ENCODE measurements around the gene GCN1. TPM values are rescaled to one million over a fixed set of nuclear protein-coding genes. Genes with fewer than 3 reads are reported as not detected.
"Not testable (repeated sequence)": the region's sequence is repeated elsewhere in the genome, so short reads cannot be mapped to it uniquely, and the experiment has no call there.

The GCN1 gene
- total RNA-seq, 2 donors from 2014 or later: 39.3 to 120 TPM

- H3K27me3 ChIP-seq (replicated peaks; ENCODE audit: insufficient read depth): no peaks in the 10 kb centered on the region
- 95% methylated on average over 20 of the region's 20 CpGs for whole genome bisulfite sequencing
- no peak overlapping the region for H3K4me3 ChIP-seq
- H3K9me3 ChIP-seq: no peaks in the 10 kb centered on the region
- peaks cover 20 to 29% of the 10 kb centered on the region in 2 donors for H3K36me3 ChIP-seq
- no peak for TF ChIP-seq POLR2AphosphoS5 (IDR thresholded peaks at IDR 0.05)
- TF ChIP-seq CTCF (IDR thresholded peaks at IDR 0.05): no peak
- no peak for TF ChIP-seq POLR2A (IDR thresholded peaks at IDR 0.05)
- DNase-seq (ENCODE audit: low spot score): no peak
- no peaks in the 10 kb centered on the region for H3K4me1 ChIP-seq (replicated peaks)
- no peak overlapping the region for H3K27ac ChIP-seq
- intact Hi-C loops (cut with DNase I): no loop called here
These were observed 19.2 kb upstream of the GCN1 start for GRCh38 chr12:120213758-120214157.

GRCh38 chr12:120213182-120213581, 18.7 kb upstream of the GCN1 start:
- H3K4me1 ChIP-seq (replicated peaks); H3K9me3 ChIP-seq; H3K27me3 ChIP-seq (replicated peaks; ENCODE audit: insufficient read depth); H3K4me3 ChIP-seq; intact Hi-C loops (cut with DNase I); DNase-seq (ENCODE audit: low spot score); H3K27ac ChIP-seq: not testable (repeated sequence)
- 86% methylated on average over 5 of the region's 5 CpGs for WGBS
- H3K36me3 ChIP-seq: peaks cover 19 to 25% of the 10 kb centered on the region in 2 donors

- H3K27me3 ChIP-seq (replicated peaks; ENCODE audit: insufficient read depth): no peaks in the 10 kb centered on the region
- no peaks in the 10 kb centered on the region for H3K4me1 ChIP-seq (replicated peaks)
- WGBS: 92% methylated on average over 24 of the region's 24 CpGs
- no peak overlapping the region for H3K4me3 ChIP-seq
- no peaks in the 10 kb centered on the region for H3K9me3 ChIP-seq
- H3K36me3 ChIP-seq: peaks cover 19 to 25% of the 10 kb centered on the region in 2 donors
- TF ChIP-seq POLR2AphosphoS5 (IDR thresholded peaks at IDR 0.05) (no peak), CTCF (IDR thresholded peaks at IDR 0.05) (no peak), POLR2A (IDR thresholded peaks at IDR 0.05) (no peak)
- no peak for DNase-seq (ENCODE audit: low spot score)
- intact Hi-C loops (cut with DNase I): no loop called here
- no peak overlapping the region for H3K27ac ChIP-seq
These were observed 17.8 kb upstream of the GCN1 start for GRCh38 chr12:120212301-120212700.

GRCh38 chr12:120211904-120212283, 17.4 kb upstream of the GCN1 start:
- Histone ChIP-seq H3K27ac (no peak overlapping the region), H3K9me3 (no peaks in the 10 kb centered on the region), H3K4me1 (replicated peaks) (no peaks in the 10 kb centered on the region), H3K4me3 (no peak overlapping the region), H3K27me3 (replicated peaks; ENCODE audit: insufficient read depth) (no peaks in the 10 kb centered on the region), H3K36me3 (peaks cover 19 to 25% of the 10 kb centered on the region in 2 donors)
- TF ChIP-seq CTCF (IDR thresholded peaks at IDR 0.05) (no peak), POLR2AphosphoS5 (IDR thresholded peaks at IDR 0.05) (no peak), POLR2A (IDR thresholded peaks at IDR 0.05) (no peak)
- intact Hi-C loops (cut with DNase I): no loop called here
- no peak for DNase-seq (ENCODE audit: low spot score)
- 76% methylated on average over 9 of the region's 9 CpGs for WGBS

- H3K9me3 ChIP-seq: no peaks in the 10 kb centered on the region
- H3K4me3 ChIP-seq: no peak overlapping the region
- 76% methylated on average over 12 of the region's 12 CpGs for WGBS
- peaks cover 19 to 24% of the 10 kb centered on the region in 2 donors for H3K36me3 ChIP-seq
- H3K4me1 ChIP-seq (replicated peaks): no peaks in the 10 kb centered on the region
- H3K27ac ChIP-seq: no peak overlapping the region
- H3K27me3 ChIP-seq (replicated peaks; ENCODE audit: insufficient read depth): no peaks in the 10 kb centered on the region
- intact Hi-C loops (cut with DNase I): no loop called here
- no peak for DNase-seq (ENCODE audit: low spot score)
- TF ChIP-seq POLR2A (IDR thresholded peaks at IDR 0.05): no peak
- TF ChIP-seq CTCF (IDR thresholded peaks at IDR 0.05): no peak
- TF ChIP-seq POLR2AphosphoS5 (IDR thresholded peaks at IDR 0.05): no peak
These were observed 16.9 kb upstream of the GCN1 start for GRCh38 chr12:120211243-120211903.

Data from prostate gland (tissue), 2 donors.